ENCODE measurements around the gene NLRP14. TPM values are rescaled to one million over a fixed set of nuclear protein-coding genes. Genes with fewer than 3 reads are reported as not detected.
A peak's percentile ranks its signal among the peaks of the same experiment; 100 is the strongest.

The NLRP14 gene
- total and polyA plus RNA-seq, 2 of the 8 experiments (the other 6 are each of a cell fraction or from before 2014, with no cell fraction given) = 0.05 TPM; not detected in 1

DNA sequence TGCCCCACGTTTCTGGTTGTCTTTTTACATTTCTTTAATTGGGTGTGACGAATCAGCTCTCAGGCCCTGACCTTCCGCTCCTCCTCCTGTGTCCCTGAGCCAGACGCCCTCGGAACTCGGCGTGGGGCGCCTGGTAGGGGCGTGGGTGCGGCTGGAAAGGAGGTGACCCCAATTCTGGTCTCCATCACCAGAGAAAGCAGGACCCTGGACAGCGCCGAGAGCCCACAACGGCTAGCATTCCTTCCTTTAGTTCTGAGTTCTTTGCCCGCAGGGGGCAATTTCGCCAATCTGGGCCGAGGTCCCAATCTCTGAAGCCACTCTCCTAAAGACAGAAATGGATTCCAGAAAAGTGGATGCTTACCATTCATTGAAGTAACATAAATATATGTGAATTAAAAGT, 56.8 kb downstream of the NLRP14 start:
- H2BK15ac ChIP-seq (ENCODE audit: low read length) = no peak overlapping the region
- H4K5ac ChIP-seq (ENCODE audit: insufficient read length, low read depth, low read length) = no peak overlapping the region

More for the DNA sequence above, 56.8 kb downstream of the NLRP14 start:
- Histone ChIP-seq H3K9ac (replicated peaks in 1 of 4; ENCODE audit: extremely low read depth in 1 of 4, low read depth in 3 of 4, low read length in 3 of 4) (no peak overlapping the region), H3K79me1 (ENCODE audit: low read depth, low read length) (no peaks in the 10 kb centered on the region), H2BK120ac (replicated peaks; ENCODE audit: low read depth, low read length) (no peak overlapping the region), H4K91ac (replicated peaks; ENCODE audit: insufficient read length, low read length) (no peak overlapping the region), H4K20me1 (replicated peaks in 1 of 2; ENCODE audit: control insufficient read depth in 1 of 2, insufficient read depth in 2 of 2, low read length in 2 of 2) (no peaks in the 10 kb centered on the region), H3K4me2 (ENCODE audit: insufficient read depth in 1 of 2, low read depth in 2 of 2, low read length in 2 of 2) (no peak overlapping the region), H2BK12ac (ENCODE audit: low read depth, low read length) (no peak overlapping the region), H3K79me2 (ENCODE audit: control insufficient read depth in 1 of 2, insufficient read depth in 2 of 2, low read length in 2 of 2) (no peaks in the 10 kb centered on the region), H2BK5ac (ENCODE audit: low read depth, low read length) (no peak overlapping the region), H3K23ac (ENCODE audit: insufficient read length) (no peak overlapping the region), H3K4me1 (replicated peaks in 1 of 4; ENCODE audit: control insufficient read depth in 3 of 4, insufficient read depth in 4 of 4, low read length in 3 of 4) (peaks cover 0 to 5% (median 1%) of the 10 kb centered on the region in 4 experiments; a peak in 2 of 7 replicates), H3K4ac (replicated peaks; ENCODE audit: insufficient read length, low read depth, low read length) (no peak overlapping the region), H3K27ac (ENCODE audit: low read depth, low read length) (no peak overlapping the region), H3K23me2 (ENCODE audit: low read depth, low read length) (no peaks in the 10 kb centered on the region), H2AFZ (ENCODE audit: low read length) (no peak overlapping the region), H3K4me3 (ENCODE audit: extremely low read depth in 1 of 4, insufficient read depth in 2 of 4, low read depth in 3 of 4, low read length in 4 of 4) (no peak overlapping the region), H3K9me3 (ENCODE audit: insufficient read depth in 2 of 2, low read depth in 1 of 2, low read length in 1 of 2) (no peaks in the 10 kb centered on the region), H3K14ac (ENCODE audit: insufficient read length) (no peak overlapping the region), H2BK20ac (ENCODE audit: low read length) (no peak overlapping the region), H3K56ac (replicated peaks; ENCODE audit: insufficient read length, low read depth, low read length) (no peak overlapping the region), H3K36me3 (ENCODE audit: control insufficient read depth in 2 of 4, insufficient read depth in 4 of 4, low read length in 3 of 4) (no peaks in the 10 kb centered on the region), H3K27me3 (replicated peaks in 1 of 4; ENCODE audit: control insufficient read depth in 3 of 4, extremely low read depth in 1 of 4, insufficient read depth in 3 of 4, low read length in 3 of 4) (no peaks in the 10 kb centered on the region), H4K8ac (ENCODE audit: extremely low read depth, insufficient read depth, low read length) (0 out of 2 replicates have a peak overlapping the region, but pooled peaks have one; percentile 28), H2AK5ac (ENCODE audit: low read depth, low read length) (no peak overlapping the region), H3K18ac (ENCODE audit: extremely low read depth, low read length) (no peak overlapping the region)
- ChIA-PET POLR2A (ENCODE audit: partially characterized antibody) (no interaction called here), CTCF (ENCODE audit: partially characterized antibody) (interaction anchor here (1.3 kb wide), 1 partner anchor 563 kb away, joined by 3 read pairs; no protein-coding TSS in a partner anchor)
- WGBS, 2 experiments (ENCODE audit: extremely low coverage in 1 of 2, insufficient coverage in 1 of 2, insufficient read length in 1 of 2, insufficient replicate concordance in 2 of 2, low coverage in 1 of 2, low lambda C conversion rate in 2 of 2, missing lambda C conversion rate in 1 of 2) = 83% methylated on average over 16 of the region's 16 CpGs; no CpG with 5 or more reads in 1 of the 2 experiments
- FAIRE-seq (no peak), DNase-seq (ENCODE audit: low read depth in 1 of 2, low spot score in 2 of 2) (peak; percentile 3 to 83)
- TF ChIP-seq SP4 (IDR thresholded peaks at IDR 0.05; ENCODE audit: low read length) (no peak), TEAD4 (IDR thresholded peaks at IDR 0.05; ENCODE audit: low read depth, low read length) (peak; percentile 82), ASH2L (IDR thresholded peaks at IDR 0.05; ENCODE audit: low read length) (no peak), CHD2 (IDR thresholded peaks at IDR 0.05; ENCODE audit: low read length) (no peak), JUND (IDR thresholded peaks at IDR 0.05; ENCODE audit: low read length) (no peak), KDM1A (IDR thresholded peaks at IDR 0.05; ENCODE audit: borderline replicate concordance, low read length) (no peak)
